Activated CD4-positive, alpha-beta T cell treated with anti-CD3 and anti-CD28 coated beads, Interleukin-2, amount 50 U/mL, for 48 hours (primary cell): ENCODE data around the gene EEIG1.

Source experiments
- DNase-seq, 2 experiments: peaks; one replicate each; pipeline ENCODE4 v3.0.0-alpha.2; 2020

EEIG1 gene

GRCh38 chr9:127938298-127938690, 42.5 kb downstream of the EEIG1 start:
- DNase-seq: peak in 1 of 2 experiments; percentile 24

- peak; percentile 83 to 86 for DNase-seq
Measured at GRCh38 chr9:127937388-127938297, 43.1 kb downstream of the EEIG1 start, which contains the start of gene DPM2. TSS of gene DPM2 (minus strand) at chr9:127937854. CDS start at chr9:127937820, 34 bp downstream.

GRCh38 chr9:127937056-127937387, 43.8 kb downstream of the EEIG1 start:
- DNase-seq: no peak

- DNase-seq: no peak
Measured at GRCh38 chr9:127936347-127936852, 44.4 kb downstream of the EEIG1 start.

DNA sequence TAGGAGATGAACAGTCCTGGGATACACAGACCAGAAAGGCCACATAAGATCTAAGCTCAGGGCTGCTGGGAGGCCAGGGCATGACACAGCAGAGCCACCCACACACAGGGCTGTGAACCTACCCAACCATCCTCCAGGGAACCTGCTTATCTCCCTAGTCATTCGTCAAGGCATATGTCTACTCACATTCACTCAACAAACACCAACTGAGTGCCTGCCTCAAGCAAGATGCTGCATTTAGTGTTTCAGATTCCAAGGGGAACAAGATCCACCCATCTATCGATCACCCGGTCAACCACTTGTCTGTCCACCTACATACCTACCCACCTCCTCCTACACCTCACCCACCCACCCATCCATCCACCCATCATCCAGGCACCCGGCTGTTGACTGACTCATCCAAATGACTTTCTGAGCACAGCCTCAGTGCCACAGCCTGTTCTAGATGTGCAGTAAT, 45.0 kb downstream of the EEIG1 start:
- DNase-seq: peak in 1 of 2 experiments; percentile 56

GRCh38 chr9:127934986-127935385, 45.8 kb downstream of the EEIG1 start:
- DNase-seq: no peak

DNA sequence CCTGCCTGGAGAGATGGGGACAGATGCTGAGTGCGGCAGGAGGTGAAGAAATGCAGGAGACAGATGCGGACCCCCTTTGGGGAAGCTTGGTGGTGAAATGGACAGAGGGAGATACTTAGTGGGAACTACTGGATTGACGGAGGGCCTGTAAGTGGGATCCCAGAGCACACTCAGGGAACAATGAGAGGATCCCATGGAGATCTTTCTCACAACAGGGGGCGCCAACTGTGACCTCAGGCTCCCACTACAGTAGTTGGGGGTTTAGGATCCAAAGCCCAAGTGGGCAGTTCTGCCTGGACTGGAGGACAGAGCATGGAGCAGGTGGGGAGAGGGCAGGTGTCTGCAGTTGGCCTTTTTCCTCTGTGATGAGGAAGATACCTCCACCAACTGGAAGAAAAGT, 46.5 kb downstream of the EEIG1 start:
- no peak for DNase-seq

GRCh38 chr9:127931092-127931881, 49.5 kb downstream of the EEIG1 start:
- peak in 1 of 2 experiments; percentile 44 for DNase-seq
